Coronary artery (tissue), 2 donors: Measurements from ENCODE around the gene TJP1.

Experiments
- DNase-seq: peaks from one replicate; pipeline ENCODE4 v3.0.0-alpha.2; 2017; ENCODE audit warnings: low spot score
- H3K27ac ChIP-seq, 2 donors: fragments of 200-600 bp; sonication (generic); one replicate each; pipeline ENCODE4 v1.5.1; 2016 to 2019
- H3K4me3 ChIP-seq: fragments of 200-600 bp; sonication (generic); 2 replicates; pipeline ENCODE4 v1.5.1; 2016; ENCODE audit warnings: mild to moderate bottlenecking, moderate library complexity
- CTCF ChIP-seq: fragments of 200-600 bp; sonication (generic); IDR thresholded peaks from one replicate; pipeline ENCODE4 v1.5.1; 2019; ENCODE audit warnings: antibody characterized with exemption

TJP1 gene

GRCh38 chr15:29687939-29688505, 134.2 kb downstream of the TJP1 start:
- DNase-seq, result peak; percentile 53
- no peak for TF ChIP-seq CTCF
- Histone ChIP-seq H3K27ac (no peak overlapping the region), H3K4me3 (no peak overlapping the region)

GRCh38 chr15:29687204-29687815, 135.0 kb downstream of the TJP1 start:
- DNase-seq, result peak; percentile 58
- no peak for TF ChIP-seq CTCF
- no peak overlapping the region for H3K4me3 ChIP-seq
- no peak overlapping the region for H3K27ac ChIP-seq

GRCh38 chr15:29686445-29687203, 135.6 kb downstream of the TJP1 start:
- H3K4me3 ChIP-seq, result no peak overlapping the region

GRCh38 chr15:29686079-29686425, 136.2 kb downstream of the TJP1 start:
- H3K4me3 ChIP-seq, result no peak overlapping the region
- DNase-seq, result no peak
- H3K27ac ChIP-seq, result no peak overlapping the region
- TF ChIP-seq CTCF, result no peak

More at GRCh38 chr15:29686445-29687203, 135.6 kb downstream of the TJP1 start:
- no peak overlapping the region for H3K27ac ChIP-seq
- DNase-seq, result no peak
- TF ChIP-seq CTCF, result no peak

- DNase-seq, result peak; percentile 60
- TF ChIP-seq CTCF, result no peak
- no peak overlapping the region for H3K4me3 ChIP-seq
- H3K27ac ChIP-seq, result no peak overlapping the region
Measured at GRCh38 chr15:29685156-29686078, 136.9 kb downstream of the TJP1 start.

- DNase-seq, result no peak
- H3K4me3 ChIP-seq, result no peak overlapping the region
Measured at GRCh38 chr15:29682781-29683180, 139.5 kb downstream of the TJP1 start.

More at GRCh38 chr15:29682781-29683180, 139.5 kb downstream of the TJP1 start:
- no peak overlapping the region for H3K27ac ChIP-seq
- TF ChIP-seq CTCF, result no peak
